HUES48 (cell line): ENCODE measurements around the gene PILRA.

ENCODE experiments used
- H3K27ac ChIP-seq: one replicate; pipeline ENCODE4 v1.7.0; 2013; ENCODE audit warnings: low read depth, low read length, inconsistent platforms
- H3K27me3 ChIP-seq: 2 replicates; pipeline ENCODE4 v1.6.1; 2013; ENCODE audit warnings: mild to moderate bottlenecking, low read length; ENCODE audit not compliant: control insufficient read depth, insufficient read depth
- H3K36me3 ChIP-seq: 2 replicates; pipeline ENCODE4 v1.6.1; 2013; ENCODE audit warnings: low read length; ENCODE audit not compliant: control insufficient read depth, insufficient read depth
- H3K4me1 ChIP-seq: 2 replicates; pipeline ENCODE4 v1.6.1; 2013; ENCODE audit warnings: mild to moderate bottlenecking, low read length; ENCODE audit not compliant: control insufficient read depth, insufficient read depth
- H3K4me3 ChIP-seq: 2 replicates; pipeline ENCODE4 v1.5.1; 2013; ENCODE audit warnings: mild to moderate bottlenecking, low read depth, low read length
- H3K9ac ChIP-seq: 2 replicates; pipeline ENCODE4 v1.6.1; 2013; ENCODE audit warnings: mild to moderate bottlenecking, low read depth, low read length, moderate library complexity
- H3K9me3 ChIP-seq: 2 replicates; pipeline ENCODE4 v1.6.1; 2013; ENCODE audit warnings: low read length; ENCODE audit not compliant: control insufficient read depth, insufficient read depth

Gene PILRA

GRCh38 chr7:100415448-100415847, 42.2 kb downstream of the PILRA start:
- H3K36me3 ChIP-seq: no peaks in the 10 kb centered on the region
- no peak overlapping the region for H3K27ac ChIP-seq
- H3K4me1 ChIP-seq: no peaks in the 10 kb centered on the region
- H3K27me3 ChIP-seq: no peaks in the 10 kb centered on the region
- H3K9me3 ChIP-seq: no peaks in the 10 kb centered on the region
- H3K4me3 ChIP-seq: no peak overlapping the region
- H3K9ac ChIP-seq: no peak overlapping the region

GRCh38 chr7:100418930-100419659, 45.8 kb downstream of the PILRA start:
- Histone ChIP-seq H3K36me3 (no peaks in the 10 kb centered on the region), H3K4me3 (no peak overlapping the region), H3K27ac (no peak overlapping the region), H3K4me1 (no peaks in the 10 kb centered on the region), H3K27me3 (no peaks in the 10 kb centered on the region), H3K9me3 (no peaks in the 10 kb centered on the region), H3K9ac (no peak overlapping the region)

- H3K9ac ChIP-seq: no peak overlapping the region
- H3K4me1 ChIP-seq: no peaks in the 10 kb centered on the region
- H3K9me3 ChIP-seq: no peaks in the 10 kb centered on the region
- H3K36me3 ChIP-seq: no peaks in the 10 kb centered on the region
- H3K4me3 ChIP-seq: no peak overlapping the region
- no peaks in the 10 kb centered on the region for H3K27me3 ChIP-seq
- H3K27ac ChIP-seq: no peak overlapping the region
These were observed 46.5 kb downstream of the PILRA start for GRCh38 chr7:100419660-100420226.

GRCh38 chr7:100423315-100423714, 50.0 kb downstream of the PILRA start:
- H3K4me3 ChIP-seq: no peak overlapping the region
- peaks cover 7% of the 10 kb centered on the region for H3K27me3 ChIP-seq
- no peak overlapping the region for H3K9ac ChIP-seq
- no peaks in the 10 kb centered on the region for H3K36me3 ChIP-seq
- H3K9me3 ChIP-seq: no peaks in the 10 kb centered on the region
- H3K27ac ChIP-seq: no peak overlapping the region
- H3K4me1 ChIP-seq: no peaks in the 10 kb centered on the region

GRCh38 chr7:100425347-100425746, 52.1 kb downstream of the PILRA start:
- Histone ChIP-seq H3K27ac (no peak overlapping the region), H3K4me3 (no peak overlapping the region), H3K36me3 (no peaks in the 10 kb centered on the region), H3K9me3 (no peaks in the 10 kb centered on the region), H3K4me1 (0 out of 2 replicates have a peak, but pooled peaks cover under 1% of the 10 kb centered on the region), H3K9ac (no peak overlapping the region), H3K27me3 (peaks cover 7% of the 10 kb centered on the region)

GRCh38 chr7:100426516-100426915, 53.2 kb downstream of the PILRA start:
- Histone ChIP-seq H3K27ac (no peak overlapping the region), H3K9ac (no peak overlapping the region), H3K27me3 (peaks cover 7% of the 10 kb centered on the region), H3K4me1 (peaks cover 12% of the 10 kb centered on the region), H3K4me3 (no peak overlapping the region), H3K9me3 (no peaks in the 10 kb centered on the region), H3K36me3 (peaks cover 8% of the 10 kb centered on the region)

GRCh38 chr7:100427762-100428198, 54.5 kb downstream of the PILRA start:
- H3K9me3 ChIP-seq: no peaks in the 10 kb centered on the region
- no peak overlapping the region for H3K9ac ChIP-seq
- peak overlapping the region; percentile 100 for H3K27ac ChIP-seq
- peak overlapping the region; percentile 83; the same call in 1 of the 2 replicates for H3K4me3 ChIP-seq
- H3K27me3 ChIP-seq: peaks cover 7% of the 10 kb centered on the region
- peaks cover 14% of the 10 kb centered on the region for H3K4me1 ChIP-seq
- peaks cover 21% of the 10 kb centered on the region for H3K36me3 ChIP-seq

- peak within 1 kb of the TSS; percentile 90 for H3K9ac ChIP-seq
- peak within 1 kb of the TSS; percentile 83 for H3K4me3 ChIP-seq
- H3K27me3 ChIP-seq: peaks cover 7% of the 10 kb centered on the region
- H3K4me1 ChIP-seq: peaks cover 14% of the 10 kb centered on the region
- no peaks in the 10 kb centered on the region for H3K9me3 ChIP-seq
- peak within 1 kb of the TSS; percentile 100 for H3K27ac ChIP-seq
- peaks cover 27% of the 10 kb centered on the region for H3K36me3 ChIP-seq
These were observed 55.1 kb downstream of the PILRA start, which contains the start of gene ZCWPW1 for GRCh38 chr7:100428199-100428966. ZCWPW1 (minus strand) TSS chr7:100428703; CDS start chr7:100420649, 8,054 bp downstream.

GRCh38 chr7:100428967-100429636, 55.8 kb downstream of the PILRA start:
- peaks cover 34% of the 10 kb centered on the region for H3K36me3 ChIP-seq
- no peaks in the 10 kb centered on the region for H3K9me3 ChIP-seq
- peaks cover 14% of the 10 kb centered on the region for H3K4me1 ChIP-seq
- H3K9ac ChIP-seq: peak overlapping the region; percentile 90
- peak overlapping the region; percentile 100 for H3K27ac ChIP-seq
- H3K4me3 ChIP-seq: peak overlapping the region; percentile 83
- peaks cover 7% of the 10 kb centered on the region for H3K27me3 ChIP-seq

GRCh38 chr7:100429637-100430492, 56.6 kb downstream of the PILRA start, which contains the start of gene MEPCE:
MEPCE (plus strand) TSS chr7:100429831; CDS start chr7:100430019, 188 bp downstream.
- Histone ChIP-seq H3K4me1 (peaks cover 14% of the 10 kb centered on the region), H3K27ac (peak within 1 kb of the TSS; percentile 100), H3K9me3 (no peaks in the 10 kb centered on the region), H3K9ac (peak within 1 kb of the TSS; percentile 90), H3K4me3 (peak within 1 kb of the TSS; percentile 83), H3K27me3 (peaks cover 7% of the 10 kb centered on the region), H3K36me3 (peaks cover 41% of the 10 kb centered on the region)
